Small intestine (tissue), 7 donors: ENCODE data around the gene UNC13B. TPM values are rescaled to one million over a fixed set of nuclear protein-coding genes. Genes with fewer than 3 reads are reported as not detected.

ENCODE experiments used
- DNase-seq, 2 donors: peaks; one replicate each; pipeline versions ENCODE4 v3.0.0 to v3.0.0-alpha.2; 2013
- FAIRE-seq: peaks from 2 replicates; lab custom pipeline; 2012; peaks lifted over from hg19 to GRCh38; lab: Jason Lieb, UNC
- H3K27ac ChIP-seq, 3 donors: one replicate each; pipeline ENCODE4 v1.5.1; 2013; ENCODE audit warnings: low read length in 2 of 3, mild to moderate bottlenecking in 2 of 3, control low read depth in 1 of 3, inconsistent platforms in 1 of 3, low read depth in 1 of 3, moderate library complexity in 1 of 3
- H3K27me3 ChIP-seq, 3 donors: one replicate each; pipeline ENCODE4 v1.6.1; 2013; ENCODE audit warnings: low read length in 3 of 3, inconsistent platforms in 1 of 3; ENCODE audit not compliant: control insufficient read depth in 3 of 3, insufficient read depth in 3 of 3
- H3K36me3 ChIP-seq, 3 donors: one replicate each; pipeline ENCODE4 v1.6.1; 2013; ENCODE audit warnings: low read length in 3 of 3, inconsistent platforms in 1 of 3, low read depth in 1 of 3, mild to moderate bottlenecking in 1 of 3, moderate library complexity in 1 of 3; ENCODE audit not compliant: control insufficient read depth in 3 of 3, insufficient read depth in 2 of 3
- H3K4me1 ChIP-seq, 3 donors: one replicate each; pipeline ENCODE4 v1.6.1; 2013; ENCODE audit warnings: low read length in 2 of 3, inconsistent platforms in 1 of 3, low read depth in 1 of 3, mild to moderate bottlenecking in 1 of 3, moderate library complexity in 1 of 3; ENCODE audit not compliant: control insufficient read depth in 3 of 3, insufficient read depth in 2 of 3
- H3K4me3 ChIP-seq, 3 donors: one replicate each; pipeline ENCODE4 v1.5.1; 2013; ENCODE audit warnings: low read length in 3 of 3, control low read depth in 1 of 3, inconsistent platforms in 1 of 3, low read depth in 1 of 3, mild to moderate bottlenecking in 1 of 3, moderate library complexity in 1 of 3
- H3K9me3 ChIP-seq, 2 donors: one replicate each; pipeline ENCODE4 v1.6.1; 2013; ENCODE audit warnings: low read depth in 1 of 2, low read length in 1 of 2; ENCODE audit not compliant: control insufficient read depth in 2 of 2, insufficient read depth in 1 of 2
- WGBS, 3 donors: extraction: QIAGEN DNeasy Blood & Tissue Kit; methylation state at CpG; one replicate each; pipeline ENCODE4 v1.1.7; 2013; 5-methylcytosine and 5-hydroxymethylcytosine counted together
- polyA plus RNA-seq, 4 donors: library from polyadenylated mRNA; stranded (reverse) in 3 of 4; unstranded in 1 of 4; fragments of 200-250 nt in 3 of 4; fragments of 120-200 nt in 1 of 4; gene quantifications; one replicate each; pipeline versions ENCODE4 v1.2.1 to v1.2.3, GENCODE V29; 2013
- donor health status: healthy with polysubstance abuse.
- donor health status: control.
- donor health status: control.
- donor health status: Bipolar disorder and iron deficiency.
- donor health status: healthy.

Gene UNC13B
- polyA plus RNA-seq, 4 donors = 11.3 to 23.6 (median 14.4) TPM

GRCh38 chr9:35294556-35294955 lies 132.7 kb downstream of the UNC13B start:
- DNase-seq (no peak), FAIRE-seq (no peak)
- Histone ChIP-seq H3K27me3 (no peaks in the 10 kb centered on the region), H3K36me3 (peaks cover 0 to 13% (median 0%) of the 10 kb centered on the region in 3 donors), H3K27ac (no peak overlapping the region), H3K4me1 (no peaks in the 10 kb centered on the region), H3K9me3 (no peaks in the 10 kb centered on the region), H3K4me3 (no peak overlapping the region)
- 88 to 89% (median 89%) methylated on average over 6 of the region's 6 CpGs for WGBS, 3 donors

GRCh38 chr9:35295369-35296036 lies 133.7 kb downstream of the UNC13B start:
- no peak for FAIRE-seq
- WGBS, 3 donors = 86 to 94% (median 86%) methylated on average over 13 of the region's 13 CpGs

GRCh38 chr9:35303567-35303966 lies 141.8 kb downstream of the UNC13B start:
- no peaks in the 10 kb centered on the region for H3K27me3 ChIP-seq
- H3K4me1 ChIP-seq = no peaks in the 10 kb centered on the region
- WGBS, 3 donors = 67 to 95% (median 85%) methylated on average over 1 of the region's 1 CpG
- peaks cover 0 to 6% (median 4%) of the 10 kb centered on the region in 3 donors for H3K36me3 ChIP-seq
- no peak for FAIRE-seq
- H3K4me3 ChIP-seq = no peak overlapping the region
- no peak for DNase-seq
- no peak overlapping the region for H3K27ac ChIP-seq
- H3K9me3 ChIP-seq = no peaks in the 10 kb centered on the region

More at GRCh38 chr9:35295369-35296036, 133.7 kb downstream of the UNC13B start:
- H3K27ac ChIP-seq = no peak overlapping the region
- H3K4me1 ChIP-seq = no peaks in the 10 kb centered on the region
- H3K36me3 ChIP-seq = peaks cover 0 to 13% (median 3%) of the 10 kb centered on the region in 3 donors
- no peak for DNase-seq
- no peaks in the 10 kb centered on the region for H3K9me3 ChIP-seq
- no peak overlapping the region for H3K4me3 ChIP-seq
- no peaks in the 10 kb centered on the region for H3K27me3 ChIP-seq

GRCh38 chr9:35306283-35306682 lies 144.5 kb downstream of the UNC13B start:
- H3K4me3 ChIP-seq = no peak overlapping the region
- 81 to 94% (median 87%) methylated on average over 1 of the region's 1 CpG for WGBS, 3 donors
- DNase-seq = no peak
- H3K9me3 ChIP-seq = no peaks in the 10 kb centered on the region
- no peak for FAIRE-seq
- no peak overlapping the region for H3K27ac ChIP-seq
- no peaks in the 10 kb centered on the region for H3K4me1 ChIP-seq
- peaks cover 0 to 16% (median 0%) of the 10 kb centered on the region in 3 donors for H3K36me3 ChIP-seq
- no peaks in the 10 kb centered on the region for H3K27me3 ChIP-seq

GRCh38 chr9:35308316-35308715 lies 146.5 kb downstream of the UNC13B start:
- peaks cover 0 to 18% (median 0%) of the 10 kb centered on the region in 3 donors for H3K36me3 ChIP-seq
- DNase-seq = no peak
- H3K4me3 ChIP-seq = no peak overlapping the region
- H3K27ac ChIP-seq = no peak overlapping the region
- H3K27me3 ChIP-seq = no peaks in the 10 kb centered on the region
- no peaks in the 10 kb centered on the region for H3K4me1 ChIP-seq
- H3K9me3 ChIP-seq = no peaks in the 10 kb centered on the region
- FAIRE-seq = no peak
- WGBS, 3 donors = 67 to 90% (median 88%) methylated on average over 2 of the region's 2 CpGs

- DNase-seq (peak in 1 of 2 donors; percentile 10), FAIRE-seq (no peak)
- Histone ChIP-seq H3K9me3 (no peaks in the 10 kb centered on the region), H3K27me3 (no peaks in the 10 kb centered on the region), H3K4me1 (no peaks in the 10 kb centered on the region), H3K27ac (no peak overlapping the region), H3K4me3 (no peak overlapping the region), H3K36me3 (peaks cover 1 to 19% (median 3%) of the 10 kb centered on the region in 3 donors)
- whole genome bisulfite sequencing, 3 donors = 51 to 59% (median 56%) methylated on average over 5 of the region's 5 CpGs
Measured at GRCh38 chr9:35311891-35312639, 150.3 kb downstream of the UNC13B start.

- Histone ChIP-seq H3K9me3 (no peaks in the 10 kb centered on the region), H3K36me3 (peaks cover 1 to 12% (median 3%) of the 10 kb centered on the region in 3 donors), H3K4me3 (no peak overlapping the region), H3K27me3 (no peaks in the 10 kb centered on the region), H3K27ac (no peak overlapping the region), H3K4me1 (no peaks in the 10 kb centered on the region)
- 91 to 96% (median 93%) methylated on average over 4 of the region's 4 CpGs for WGBS, 3 donors
- FAIRE-seq (no peak), DNase-seq (no peak)
Measured at GRCh38 chr9:35313460-35313859, 151.7 kb downstream of the UNC13B start.

GRCh38 chr9:35313916-35314315 lies 152.1 kb downstream of the UNC13B start:
- no peak for FAIRE-seq

More at GRCh38 chr9:35313916-35314315, 152.1 kb downstream of the UNC13B start:
- WGBS, 3 donors = 90 to 93% (median 93%) methylated on average over 4 of the region's 4 CpGs
- Histone ChIP-seq H3K27me3 (no peaks in the 10 kb centered on the region), H3K4me3 (no peak overlapping the region), H3K27ac (no peak overlapping the region), H3K4me1 (no peaks in the 10 kb centered on the region), H3K9me3 (no peaks in the 10 kb centered on the region), H3K36me3 (peaks cover 1 to 12% (median 3%) of the 10 kb centered on the region in 3 donors)
- DNase-seq = no peak
